H9 (cell line): ENCODE data around the gene XAF1. TPM values are rescaled to one million over a fixed set of nuclear protein-coding genes. Genes with fewer than 3 reads are reported as not detected.

Source experiments
- DNase-seq: peaks from one replicate; pipeline ENCODE4 v3.0.0-alpha.2; 2017
- H2AFZ ChIP-seq: one replicate; pipeline ENCODE4 v1.6.1; 2013; ENCODE audit warnings: mild to moderate bottlenecking, low read length, control low read depth, moderate library complexity
- H2AK5ac ChIP-seq: 2 replicates; pipeline ENCODE4 v1.6.1; 2013; ENCODE audit warnings: low read length, control low read depth, mixed read lengths; ENCODE audit not compliant: insufficient read length
- H2BK120ac ChIP-seq: one replicate; pipeline ENCODE4 v1.6.1; 2013; ENCODE audit warnings: low read depth, mild to moderate bottlenecking, low read length, control low read depth, inconsistent platforms; ENCODE audit not compliant: poor library complexity, severe bottlenecking
- H2BK12ac ChIP-seq: 2 replicates; pipeline ENCODE4 v1.6.1; 2013; ENCODE audit warnings: low read length, control low read depth, mixed read lengths, low read depth; ENCODE audit not compliant: insufficient read length
- H2BK15ac ChIP-seq: 2 replicates; pipeline ENCODE4 v1.6.1; 2013; ENCODE audit warnings: low read depth, low read length, control low read depth
- H2BK20ac ChIP-seq: one replicate; pipeline ENCODE4 v1.6.1; 2013; ENCODE audit warnings: low read depth, mild to moderate bottlenecking, low read length, control low read depth, inconsistent platforms; ENCODE audit not compliant: poor library complexity, severe bottlenecking
- H2BK5ac ChIP-seq: 2 replicates; pipeline ENCODE4 v1.6.1; 2013; ENCODE audit warnings: low read length, control low read depth, mixed read lengths; ENCODE audit not compliant: insufficient read length
- H3K14ac ChIP-seq: 2 replicates; pipeline ENCODE4 v1.6.1; 2013; ENCODE audit warnings: low read length, control low read depth; ENCODE audit not compliant: insufficient read depth
- H3K18ac ChIP-seq: 2 replicates; pipeline ENCODE4 v1.6.1; 2013; ENCODE audit warnings: low read depth, mild to moderate bottlenecking, mixed read lengths, low read length, control low read depth; ENCODE audit not compliant: insufficient read length
- H3K23ac ChIP-seq: 2 replicates; pipeline ENCODE4 v1.6.1; 2013; ENCODE audit warnings: low read length, control low read depth, mixed read lengths, low read depth; ENCODE audit not compliant: insufficient read length
- H3K23me2 ChIP-seq: 2 replicates; pipeline ENCODE4 v1.6.1; 2013; ENCODE audit warnings: low read depth, mild to moderate bottlenecking, mixed read lengths, low read length, control low read depth; ENCODE audit not compliant: insufficient read length, poor library complexity, severe bottlenecking
- H3K27ac ChIP-seq: 2 replicates; pipeline ENCODE4 v1.5.1; 2013; ENCODE audit warnings: low read length, control low read depth, mixed read lengths, low read depth; ENCODE audit not compliant: insufficient read length
- H3K27me3 ChIP-seq: 2 replicates; pipeline ENCODE4 v1.6.1; 2013; ENCODE audit warnings: low read length, control low read depth, inconsistent platforms; ENCODE audit not compliant: insufficient read depth
- H3K4ac ChIP-seq: 2 replicates; pipeline ENCODE4 v1.6.1; 2013; ENCODE audit warnings: low read depth, mild to moderate bottlenecking, control low read depth, inconsistent platforms, low read length, moderate library complexity
- H3K4me1 ChIP-seq: 2 replicates; pipeline ENCODE4 v1.6.1; 2013; ENCODE audit warnings: low read length, control low read depth, inconsistent platforms; ENCODE audit not compliant: insufficient read depth
- H3K4me2 ChIP-seq: 2 replicates; pipeline ENCODE4 v1.6.1; 2013; ENCODE audit warnings: low read length, control low read depth, mixed read lengths; ENCODE audit not compliant: insufficient read length, insufficient read depth
- H3K56ac ChIP-seq: 2 replicates; pipeline ENCODE4 v1.6.1; 2013; ENCODE audit warnings: low read depth, mild to moderate bottlenecking, mixed read lengths, low read length, control low read depth; ENCODE audit not compliant: insufficient read length
- H3K79me1 ChIP-seq: 2 replicates; pipeline ENCODE4 v1.6.1; 2013; ENCODE audit warnings: low read depth, mild to moderate bottlenecking, moderate library complexity, low read length, control low read depth, inconsistent platforms; ENCODE audit not compliant: insufficient read depth, poor library complexity, severe bottlenecking
- H3K79me2 ChIP-seq: 2 replicates; pipeline ENCODE4 v1.6.1; 2013; ENCODE audit warnings: low read length, control low read depth, inconsistent platforms; ENCODE audit not compliant: insufficient read depth
- H3K9ac ChIP-seq: 2 replicates; pipeline ENCODE4 v1.6.1; 2013; ENCODE audit warnings: low read length, control low read depth, mixed read lengths; ENCODE audit not compliant: insufficient read length; ENCODE audit errors: extremely low read depth
- H3K9me3 ChIP-seq: one replicate; pipeline ENCODE4 v1.6.1; 2013; ENCODE audit warnings: low read depth, low read length, inconsistent platforms; ENCODE audit not compliant: control insufficient read depth
- H3T11ph ChIP-seq: one replicate; pipeline ENCODE4 v1.6.1; 2013; ENCODE audit warnings: mild to moderate bottlenecking, low read length, control low read depth, inconsistent platforms
- H4K20me1 ChIP-seq: one replicate; pipeline ENCODE4 v1.6.1; 2013; ENCODE audit not compliant: control insufficient read depth, insufficient read length, insufficient read depth
- H4K5ac ChIP-seq: 2 replicates; pipeline ENCODE4 v1.6.1; 2013; ENCODE audit warnings: low read depth, mild to moderate bottlenecking, mixed read lengths, low read length, control low read depth; ENCODE audit not compliant: insufficient read length
- H4K8ac ChIP-seq: replicated peaks from 2 replicates; pipeline ENCODE4 v1.6.1; 2013; ENCODE audit warnings: low read length, control low read depth, mixed read lengths, low read depth; ENCODE audit not compliant: insufficient read length
- H4K91ac ChIP-seq: 2 replicates; pipeline ENCODE4 v1.6.1; 2013; ENCODE audit warnings: low read depth, mild to moderate bottlenecking, moderate library complexity, mixed read lengths, low read length, control low read depth; ENCODE audit not compliant: insufficient read length
- H3K27ac Mint-ChIP-seq, 3 experiments: 2 replicates in 2 of 3; 3 replicates in 1 of 3; pipeline ENCODE4 v1.8.0; 2020 to 2021; ENCODE audit warnings: mixed read lengths in 3 of 3, mild to moderate bottlenecking in 1 of 3, moderate library complexity in 1 of 3
- H3K27me3 Mint-ChIP-seq: 2 replicates; pipeline ENCODE4 v1.8.0; 2021; ENCODE audit warnings: low read depth, mild to moderate bottlenecking, moderate library complexity, mixed read lengths
- H3K36me3 Mint-ChIP-seq, 3 experiments: 2 replicates in 2 of 3; 3 replicates in 1 of 3; pipeline ENCODE4 v1.8.0; 2020 to 2021; ENCODE audit warnings: low read depth in 3 of 3, mixed read lengths in 3 of 3; ENCODE audit not compliant: insufficient read depth in 1 of 3
- H3K4me1 Mint-ChIP-seq, 2 experiments: 2 replicates each; pipeline ENCODE4 v1.8.0; 2020; ENCODE audit warnings: mixed read lengths in 2 of 2
- H3K4me3 Mint-ChIP-seq, 2 experiments: 2 replicates in 1 of 2; 3 replicates in 1 of 2; pipeline ENCODE4 v1.8.0; 2020 to 2021; ENCODE audit warnings: mild to moderate bottlenecking in 2 of 2, mixed read lengths in 2 of 2, moderate library complexity in 1 of 2
- H3K9me3 Mint-ChIP-seq, 2 experiments: 2 replicates in 1 of 2; 3 replicates in 1 of 2; pipeline ENCODE4 v1.8.0; 2020; ENCODE audit warnings: mild to moderate bottlenecking in 2 of 2, mixed read lengths in 2 of 2, moderate library complexity in 1 of 2
- WGBS: extraction: QIAGEN DNeasy Blood & Tissue Kit; methylation state at CpG from one replicate; pipeline ENCODE4 v1.1.7; 2013; ENCODE audit warnings: missing lambda C conversion rate, low lambda C conversion rate, mixed read lengths; ENCODE audit not compliant: insufficient read length; ENCODE audit errors: extremely low coverage; 5-methylcytosine and 5-hydroxymethylcytosine counted together
- total RNA-seq: library from RNA; stranded (reverse); gene quantifications from 2 replicates; pipeline ENCODE4 v1.2.1, GENCODE V29; 2021
- TF ChIP-seq, protein P1 (sequence below): fragments of 200-600 bp; sonication (generic); conservative IDR thresholded peaks from 3 replicates; pipeline ENCODE4 v1.8.0; 2021; ENCODE audit warnings: antibody characterized with exemption, mild to moderate bottlenecking

XAF1 gene
- total RNA-seq, 1 experiment from 2014 or later, result not detected

DNA sequence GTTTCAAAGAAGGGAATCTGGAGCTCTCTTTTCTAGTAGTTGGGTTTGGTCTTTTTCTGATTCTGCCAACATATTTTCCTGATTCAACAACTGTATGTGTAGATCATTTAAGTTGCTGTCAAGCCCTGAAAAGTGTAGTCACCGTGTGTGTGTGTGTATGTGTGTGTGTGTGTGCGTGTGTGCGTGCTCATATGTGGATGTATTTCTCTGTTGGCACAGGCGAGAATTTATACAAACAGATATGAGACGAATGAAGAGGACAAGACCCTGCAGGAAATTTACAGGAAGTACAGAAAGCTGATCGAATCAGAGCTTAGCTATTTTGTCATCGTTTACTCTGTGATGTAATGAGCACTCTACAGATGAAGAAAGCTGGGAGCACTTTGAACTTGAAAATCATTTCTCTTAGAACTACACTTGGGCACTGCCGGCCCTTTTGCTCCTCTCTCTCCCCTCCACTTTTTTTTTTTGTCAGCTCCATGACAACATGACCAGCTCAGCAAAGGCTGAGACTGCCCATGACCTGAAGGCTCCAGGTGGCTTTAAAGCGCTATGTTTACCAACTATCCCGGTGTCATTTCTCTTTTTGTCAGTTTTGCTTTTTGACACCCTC is 31.3 kb downstream of the XAF1 start:
- WGBS, result no CpG with 5 or more reads among the region's 10 CpGs
- no peak overlapping the region for H3K23ac ChIP-seq
- no peaks in the 10 kb centered on the region for H3K79me1 ChIP-seq
- no peak overlapping the region for H3K18ac ChIP-seq
- no peak overlapping the region for H3K4ac ChIP-seq
- H3K4me1 ChIP-seq, result no peaks in the 10 kb centered on the region
- H3K27ac ChIP-seq, result no peak overlapping the region
- no peak overlapping the region for H4K8ac ChIP-seq
- H3K27me3 Mint-ChIP-seq, result peaks cover 66% of the 10 kb centered on the region
- H3K79me2 ChIP-seq, result no peaks in the 10 kb centered on the region
- H2AK5ac ChIP-seq, result no peak overlapping the region
- H4K5ac ChIP-seq, result no peak overlapping the region
- H2BK120ac ChIP-seq, result no peak overlapping the region
- H3K23me2 ChIP-seq, result no peaks in the 10 kb centered on the region
- H3K14ac ChIP-seq, result no peak overlapping the region
- H4K20me1 ChIP-seq, result no peaks in the 10 kb centered on the region
- H2BK15ac ChIP-seq, result no peak overlapping the region
- H3K36me3 Mint-ChIP-seq, result no peaks in the 10 kb centered on the region
- no peaks in the 10 kb centered on the region for H3K9me3 ChIP-seq
- no peaks in the 10 kb centered on the region for H3K4me1 Mint-ChIP-seq
- no peak for DNase-seq
- H3K56ac ChIP-seq, result no peak overlapping the region
- no peak overlapping the region for H3K4me3 Mint-ChIP-seq
- no peaks in the 10 kb centered on the region; a peak in 1 of 5 replicates for H3K9me3 Mint-ChIP-seq
- no peak overlapping the region for H3T11ph ChIP-seq
- H2BK12ac ChIP-seq, result no peak overlapping the region
- TF ChIP-seq, protein P1, sequence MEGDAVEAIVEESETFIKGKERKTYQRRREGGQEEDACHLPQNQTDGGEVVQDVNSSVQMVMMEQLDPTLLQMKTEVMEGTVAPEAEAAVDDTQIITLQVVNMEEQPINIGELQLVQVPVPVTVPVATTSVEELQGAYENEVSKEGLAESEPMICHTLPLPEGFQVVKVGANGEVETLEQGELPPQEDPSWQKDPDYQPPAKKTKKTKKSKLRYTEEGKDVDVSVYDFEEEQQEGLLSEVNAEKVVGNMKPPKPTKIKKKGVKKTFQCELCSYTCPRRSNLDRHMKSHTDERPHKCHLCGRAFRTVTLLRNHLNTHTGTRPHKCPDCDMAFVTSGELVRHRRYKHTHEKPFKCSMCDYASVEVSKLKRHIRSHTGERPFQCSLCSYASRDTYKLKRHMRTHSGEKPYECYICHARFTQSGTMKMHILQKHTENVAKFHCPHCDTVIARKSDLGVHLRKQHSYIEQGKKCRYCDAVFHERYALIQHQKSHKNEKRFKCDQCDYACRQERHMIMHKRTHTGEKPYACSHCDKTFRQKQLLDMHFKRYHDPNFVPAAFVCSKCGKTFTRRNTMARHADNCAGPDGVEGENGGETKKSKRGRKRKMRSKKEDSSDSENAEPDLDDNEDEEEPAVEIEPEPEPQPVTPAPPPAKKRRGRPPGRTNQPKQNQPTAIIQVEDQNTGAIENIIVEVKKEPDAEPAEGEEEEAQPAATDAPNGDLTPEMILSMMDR, result no peak
- no peak overlapping the region for H3K9ac ChIP-seq
- no peak overlapping the region for H2BK5ac ChIP-seq
- no peaks in the 10 kb centered on the region for H3K27me3 ChIP-seq
- H4K91ac ChIP-seq, result no peak overlapping the region
- H3K4me2 ChIP-seq, result no peak overlapping the region
- H2AFZ ChIP-seq, result no peak overlapping the region
- no peak overlapping the region for H2BK20ac ChIP-seq
- no peak overlapping the region for H3K27ac Mint-ChIP-seq
